ENCODE data around the gene PRKN.

Gene PRKN

GRCh38 chr6:162226803-162227202 lies 500.8 kb downstream of the PRKN start:
- H3K27ac ChIP-seq = no peak overlapping the region
- TF ChIP-seq CTCF (conservative IDR thresholded peaks at IDR 0.05) = no peak

- H3K27ac ChIP-seq = no peak overlapping the region
- no peak for TF ChIP-seq CTCF (conservative IDR thresholded peaks at IDR 0.05)
Observed at GRCh38 chr6:162222521-162222920, 505.0 kb downstream of the PRKN start.

- TF ChIP-seq CTCF (conservative IDR thresholded peaks at IDR 0.05) = no peak
- no peak overlapping the region for H3K27ac ChIP-seq
Observed at GRCh38 chr6:162220876-162221275, 506.7 kb downstream of the PRKN start.

- H3K27ac ChIP-seq = no peak overlapping the region
- no peak for TF ChIP-seq CTCF (conservative IDR thresholded peaks at IDR 0.05)
Observed at GRCh38 chr6:162219266-162219665, 508.3 kb downstream of the PRKN start.

- no peak for TF ChIP-seq CTCF (conservative IDR thresholded peaks at IDR 0.05)
- no peak overlapping the region for H3K27ac ChIP-seq
Observed at GRCh38 chr6:162217811-162218493, 509.6 kb downstream of the PRKN start.

- TF ChIP-seq CTCF (conservative IDR thresholded peaks at IDR 0.05) = no peak
- H3K27ac ChIP-seq = no peak overlapping the region
Observed at GRCh38 chr6:162217058-162217457, 510.5 kb downstream of the PRKN start.

GRCh38 chr6:162211777-162212176 lies 515.8 kb downstream of the PRKN start:
- H3K27ac ChIP-seq = no peak overlapping the region
- no peak for TF ChIP-seq CTCF (conservative IDR thresholded peaks at IDR 0.05)

All from VCaP (cell line).